Prostate gland (tissue), 2 donors: ENCODE results near the gene SLC25A23.

Experiments used
- CTCF ChIP-seq, 4 experiments: fragments of 200-600 bp in 2 of 4; fragments of 450-650 bp in 2 of 4; sonication (generic) in 2 of 4; IDR thresholded peaks; 1 replicate in 3 of 4; 2 replicates in 1 of 4; pipeline ENCODE4 v1.5.1; 2016 to 2019; ENCODE audit warnings: antibody characterized with exemption in 4 of 4, mild to moderate bottlenecking in 2 of 4, moderate library complexity in 2 of 4
- POLR2A ChIP-seq: fragments of 450-650 bp; IDR thresholded peaks from one replicate; pipeline ENCODE4 v1.6.1; 2016; ENCODE audit warnings: antibody characterized with exemption, mild to moderate bottlenecking
- POLR2AphosphoS5 ChIP-seq: sonication (generic); formaldehyde crosslinking; IDR thresholded peaks from one replicate; pipeline ENCODE4 v1.6.1; 2017; ENCODE audit warnings: antibody characterized with exemption

GRCh38 chr19:6465663-6466062, 6.1 kb upstream of the SLC25A23 start:
- TF ChIP-seq CTCF (IDR thresholded peaks at IDR 0.05): no peak
- no peak for TF ChIP-seq POLR2A
- no peak for TF ChIP-seq POLR2AphosphoS5
